SU-DHL-6 (cell line): ENCODE data around the gene COG5.

Source experiments
- H2AFZ ChIP-seq: fragments of 200-600 bp; sonication (generic); 2 replicates; pipeline ENCODE4 v1.6.1; 2014; ENCODE audit warnings: low read depth, mild to moderate bottlenecking, moderate library complexity, mixed read lengths, antibody characterized with exemption, low read length; ENCODE audit not compliant: severe bottlenecking
- H3F3A ChIP-seq: fragments of 200-600 bp; shearing (Covaris generic); 2 replicates; pipeline ENCODE4 v1.6.0; 2016; ENCODE audit warnings: antibody characterized with exemption, mild to moderate bottlenecking; ENCODE audit not compliant: insufficient read depth
- H3K27ac ChIP-seq: fragments of 200-600 bp; sonication (generic); 2 replicates; pipeline ENCODE4 v1.5.1; 2016; ENCODE audit warnings: low read depth, mild to moderate bottlenecking, low read length, moderate library complexity, mixed read lengths
- H3K27me3 ChIP-seq: fragments of 200-600 bp; sonication (generic), shearing (Covaris generic); 2 replicates; pipeline ENCODE4 v1.6.0; 2014; ENCODE audit warnings: mild to moderate bottlenecking, low read length
- H3K36me3 ChIP-seq: fragments of 200-600 bp; sonication (generic); 2 replicates; pipeline ENCODE4 v1.6.1; 2014; ENCODE audit warnings: mild to moderate bottlenecking, low read length, mixed read lengths
- H3K4me2 ChIP-seq: fragments of 300-600, 200-600 bp; shearing (Covaris generic), sonication (generic); 2 replicates; pipeline ENCODE4 v1.6.0; 2014; ENCODE audit warnings: low read length, low read depth, mild to moderate bottlenecking; ENCODE audit not compliant: poor library complexity, severe bottlenecking
- H3K4me3 ChIP-seq: fragments of 200-600 bp; sonication (generic); 2 replicates; pipeline ENCODE4 v1.5.1; 2014; ENCODE audit warnings: antibody characterized with exemption, low read length, mild to moderate bottlenecking, mixed read lengths; ENCODE audit not compliant: insufficient read depth, poor library complexity, severe bottlenecking
- H3K79me2 ChIP-seq: fragments of 200-600 bp; sonication (generic); 2 replicates; pipeline ENCODE4 v1.6.1; 2014; ENCODE audit warnings: mild to moderate bottlenecking, low read length, moderate library complexity; ENCODE audit not compliant: insufficient read depth
- H3K9ac ChIP-seq: fragments of 200-600 bp; sonication (generic); 2 replicates; pipeline ENCODE4 v1.7.0; 2014; ENCODE audit warnings: mild to moderate bottlenecking, low read length
- H3K9me2 ChIP-seq: fragments of 200-600 bp; sonication (generic); replicated peaks from 2 replicates; pipeline ENCODE4 v1.6.1; 2014; ENCODE audit warnings: low read length; ENCODE audit not compliant: insufficient read depth
- H3K9me3 ChIP-seq: fragments of 200-600 bp; sonication (generic); 2 replicates; pipeline ENCODE4 v1.6.1; 2014; ENCODE audit warnings: low read length, mixed read lengths; ENCODE audit not compliant: insufficient read depth
- H4K20me1 ChIP-seq: fragments of 200-600 bp; sonication (generic); 2 replicates; pipeline ENCODE4 v1.6.1; 2014; ENCODE audit warnings: low read depth, mild to moderate bottlenecking, antibody characterized with exemption, low read length, moderate library complexity, mixed read lengths
- EZH2phosphoT487 ChIP-seq: fragments of 200-600 bp; sonication (generic), shearing (Covaris generic); conservative IDR thresholded peaks from 2 replicates; pipeline ENCODE4 v1.6.1; 2018; ENCODE audit warnings: mild to moderate bottlenecking, antibody characterized with exemption, low read length, moderate library complexity, mixed read lengths
- TF ChIP-seq, protein P1 (sequence below): fragments of 200-600 bp; sonication (generic); IDR thresholded peaks from one replicate; pipeline ENCODE4 v1.5.1; 2017; ENCODE audit warnings: antibody characterized with exemption, mild to moderate bottlenecking, low read length, moderate library complexity; ENCODE audit not compliant: insufficient read depth, poor library complexity, severe bottlenecking

Gene COG5

DNA sequence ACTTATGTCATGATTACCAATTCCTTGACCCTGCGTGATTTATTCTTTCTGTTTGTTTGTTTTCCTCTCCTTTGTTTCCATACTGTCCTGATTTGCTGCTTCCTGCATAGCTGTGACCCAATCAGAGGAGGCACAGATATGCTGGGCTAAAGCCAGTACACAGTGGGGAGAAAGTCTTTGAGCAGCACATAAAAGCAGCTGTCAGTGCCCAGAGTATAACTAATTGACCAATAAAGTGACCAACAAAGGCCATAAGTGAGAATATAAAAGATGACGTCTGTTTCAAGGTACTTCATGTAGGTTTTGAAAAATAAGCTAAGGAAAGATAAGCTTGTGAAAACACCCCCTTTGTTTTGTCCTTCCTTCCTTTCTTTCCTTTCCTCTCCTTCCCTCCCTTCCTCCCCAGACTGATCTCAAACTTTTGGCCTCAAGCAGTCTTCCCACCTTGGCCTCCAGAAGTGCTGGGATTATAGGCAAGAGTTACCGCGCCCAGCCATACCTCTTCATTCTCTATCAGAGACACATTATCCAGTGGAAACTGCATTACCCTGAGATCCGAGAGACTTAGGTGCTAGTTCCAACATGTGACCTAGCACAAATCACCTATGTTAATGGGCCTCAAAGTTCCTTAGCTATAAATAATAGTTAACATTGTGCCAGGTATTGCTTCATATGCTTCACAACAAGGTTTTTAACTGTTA is 33.3 kb upstream of the COG5 start:
- Histone ChIP-seq H3K4me2 (no peak overlapping the region), H4K20me1 (no peaks in the 10 kb centered on the region), H3F3A (peaks cover 10% of the 10 kb centered on the region; the same call in 1 of the 2 replicates), H3K9me3 (no peaks in the 10 kb centered on the region), H3K79me2 (no peaks in the 10 kb centered on the region), H3K4me3 (no peak overlapping the region), H3K9me2 (no peaks in the 10 kb centered on the region), H3K9ac (no peak overlapping the region), H3K36me3 (peaks cover 21% of the 10 kb centered on the region; the same call in 1 of the 2 replicates), H2AFZ (no peak overlapping the region), H3K27me3 (no peaks in the 10 kb centered on the region), H3K27ac (no peak overlapping the region)
- no peak for TF ChIP-seq EZH2phosphoT487
- TF ChIP-seq, protein P1, sequence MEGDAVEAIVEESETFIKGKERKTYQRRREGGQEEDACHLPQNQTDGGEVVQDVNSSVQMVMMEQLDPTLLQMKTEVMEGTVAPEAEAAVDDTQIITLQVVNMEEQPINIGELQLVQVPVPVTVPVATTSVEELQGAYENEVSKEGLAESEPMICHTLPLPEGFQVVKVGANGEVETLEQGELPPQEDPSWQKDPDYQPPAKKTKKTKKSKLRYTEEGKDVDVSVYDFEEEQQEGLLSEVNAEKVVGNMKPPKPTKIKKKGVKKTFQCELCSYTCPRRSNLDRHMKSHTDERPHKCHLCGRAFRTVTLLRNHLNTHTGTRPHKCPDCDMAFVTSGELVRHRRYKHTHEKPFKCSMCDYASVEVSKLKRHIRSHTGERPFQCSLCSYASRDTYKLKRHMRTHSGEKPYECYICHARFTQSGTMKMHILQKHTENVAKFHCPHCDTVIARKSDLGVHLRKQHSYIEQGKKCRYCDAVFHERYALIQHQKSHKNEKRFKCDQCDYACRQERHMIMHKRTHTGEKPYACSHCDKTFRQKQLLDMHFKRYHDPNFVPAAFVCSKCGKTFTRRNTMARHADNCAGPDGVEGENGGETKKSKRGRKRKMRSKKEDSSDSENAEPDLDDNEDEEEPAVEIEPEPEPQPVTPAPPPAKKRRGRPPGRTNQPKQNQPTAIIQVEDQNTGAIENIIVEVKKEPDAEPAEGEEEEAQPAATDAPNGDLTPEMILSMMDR, result no peak

DNA sequence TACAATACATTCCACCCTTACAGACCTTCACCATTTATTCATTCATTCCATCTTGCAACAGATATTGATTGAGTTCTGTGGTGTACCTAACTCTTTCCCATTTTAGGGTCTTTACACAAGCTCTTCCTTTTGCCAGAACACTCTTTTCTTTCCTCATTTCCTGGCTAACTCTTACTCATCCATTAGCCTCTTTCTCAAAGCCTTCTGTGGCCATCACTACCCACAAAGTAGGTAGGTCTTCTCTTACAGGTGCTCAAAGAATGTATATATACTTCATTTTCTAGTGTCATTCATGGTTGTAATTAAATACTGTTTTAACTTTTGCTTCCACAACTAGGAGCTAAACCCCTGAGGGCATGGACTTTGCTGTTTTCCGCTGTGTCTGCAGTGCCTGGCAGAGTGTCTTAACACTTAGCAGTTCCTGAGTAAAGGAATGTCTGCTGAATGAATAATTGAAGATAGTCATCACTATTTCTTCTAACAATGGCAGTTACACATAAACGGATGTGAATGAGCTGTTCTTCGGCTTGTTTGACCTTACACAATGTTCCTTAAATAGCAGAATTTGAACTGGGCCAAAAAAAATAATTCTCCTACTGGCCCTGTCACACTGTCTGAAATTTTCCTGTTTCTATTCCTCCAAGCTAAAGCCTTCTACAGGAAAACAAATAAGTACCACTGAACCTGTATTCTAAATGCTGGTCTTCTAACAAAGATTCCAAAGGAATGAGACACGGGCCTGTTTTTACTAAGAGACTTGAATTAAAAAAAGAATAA is 31.4 kb upstream of the COG5 start:
- H3K36me3 ChIP-seq, result peaks cover 8% of the 10 kb centered on the region; the same call in 1 of the 2 replicates
- H3K9me3 ChIP-seq, result no peaks in the 10 kb centered on the region
- TF ChIP-seq, protein P1, result no peak
- TF ChIP-seq EZH2phosphoT487, result no peak
- H4K20me1 ChIP-seq, result no peaks in the 10 kb centered on the region
- no peaks in the 10 kb centered on the region for H3K79me2 ChIP-seq
- H3K9ac ChIP-seq, result no peak overlapping the region
- no peak overlapping the region for H3K27ac ChIP-seq
- H3F3A ChIP-seq, result peaks cover 8% of the 10 kb centered on the region; the same call in 1 of the 2 replicates
- no peak overlapping the region for H2AFZ ChIP-seq
- no peaks in the 10 kb centered on the region for H3K9me2 ChIP-seq
- no peak overlapping the region for H3K4me2 ChIP-seq
- no peaks in the 10 kb centered on the region for H3K27me3 ChIP-seq
- H3K4me3 ChIP-seq, result no peak overlapping the region

DNA sequence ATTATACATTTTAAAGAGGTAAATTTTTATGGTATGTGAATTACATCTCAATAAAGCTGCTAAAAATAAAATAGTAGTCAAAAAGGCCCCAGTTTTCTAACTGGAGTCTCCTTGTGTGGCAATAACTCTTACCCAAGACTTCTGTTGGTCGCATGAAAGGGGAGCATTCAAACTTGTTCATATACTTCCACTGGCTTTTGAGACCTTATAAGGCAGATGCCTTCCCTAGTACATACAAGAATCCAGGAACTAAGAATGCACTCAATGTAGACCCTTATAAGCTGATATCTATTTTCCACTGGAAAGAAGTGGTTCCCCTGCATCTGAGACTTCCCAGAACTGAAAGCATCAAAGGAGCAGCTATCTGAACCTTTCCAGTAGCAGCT is 29.3 kb upstream of the COG5 start:
- H3K9ac ChIP-seq, result no peak overlapping the region
- peaks cover 3% of the 10 kb centered on the region; the same call in 1 of the 2 replicates for H3K36me3 ChIP-seq
- TF ChIP-seq, protein P1, result no peak
- no peak for TF ChIP-seq EZH2phosphoT487
- H4K20me1 ChIP-seq, result 0 out of 2 replicates have a peak, but pooled peaks cover 3% of the 10 kb centered on the region
- H3K27me3 ChIP-seq, result no peaks in the 10 kb centered on the region
- H3K9me3 ChIP-seq, result no peaks in the 10 kb centered on the region
- no peak overlapping the region for H3K4me3 ChIP-seq
- no peaks in the 10 kb centered on the region for H3F3A ChIP-seq
- no peak overlapping the region for H3K27ac ChIP-seq
- H3K9me2 ChIP-seq, result no peaks in the 10 kb centered on the region
- no peak overlapping the region for H3K4me2 ChIP-seq
- H2AFZ ChIP-seq, result no peak overlapping the region
- H3K79me2 ChIP-seq, result no peaks in the 10 kb centered on the region
